ENCODE results near the gene YJEFN3. TPM values are rescaled to one million over a fixed set of nuclear protein-coding genes. Genes with fewer than 3 reads are reported as not detected.

Gene YJEFN3
- total RNA-seq, 1 experiment from 2014 or later = 6.1 TPM

GRCh38 chr19:19542507-19542906 is 13.8 kb downstream of the YJEFN3 start:
- H3K27ac ChIP-seq (ENCODE audit: low read length) = no peak overlapping the region
- in situ Hi-C loops (cut with HindIII; ENCODE audit: low pct_unique_long_range_greater_than_20kb, low sequenced_read_pairs) (no loop called here), intact Hi-C loops (cut with micrococcal nuclease; ENCODE audit: unreplicated experiment) (no loop called here)
- ATAC-seq (no peak), DNase-seq (ENCODE audit: low read depth, low spot score) (no peak)
- H3K4me3 ChIP-seq (ENCODE audit: low read depth in 2 of 2, low read length in 2 of 2) = no peak overlapping the region
- H3K9me3 ChIP-seq (ENCODE audit: control insufficient read depth, insufficient read depth, low read depth, low read length) = no peaks in the 10 kb centered on the region
- ChIA-PET CTCF (no interaction called here), POLR2A (no interaction called here)
- no peaks in the 10 kb centered on the region for H3K27me3 ChIP-seq (ENCODE audit: control insufficient read depth, insufficient read depth, low read length)
- TF ChIP-seq POLR2AphosphoS5 (IDR thresholded peaks at IDR 0.05; ENCODE audit: low read depth, low read length) (no peak), CTCF (IDR thresholded peaks at IDR 0.05) (no peak), SIN3A (IDR thresholded peaks at IDR 0.05; ENCODE audit: borderline replicate concordance, insufficient read depth, low read depth, low read length) (no peak), TCF7L2 (IDR thresholded peaks at IDR 0.05; ENCODE audit: low read depth, low read length) (no peak), REST (IDR thresholded peaks at IDR 0.05; ENCODE audit: insufficient read depth in 1 of 2, low read depth in 2 of 2, low read length in 1 of 2) (no peak)
- H3K36me3 ChIP-seq (ENCODE audit: control insufficient read depth, insufficient read depth, low read length) = no peaks in the 10 kb centered on the region
- BruUV-seq (replicated peaks) = no TSS peak
- H3K4me1 ChIP-seq (ENCODE audit: control insufficient read depth, insufficient read depth, low read length) = no peaks in the 10 kb centered on the region

GRCh38 chr19:19543101-19543500 is 14.4 kb downstream of the YJEFN3 start:
- Histone ChIP-seq H3K27ac (ENCODE audit: low read length) (no peak overlapping the region), H3K36me3 (ENCODE audit: control insufficient read depth, insufficient read depth, low read length) (no peaks in the 10 kb centered on the region), H3K4me3 (ENCODE audit: low read depth in 2 of 2, low read length in 2 of 2) (no peak overlapping the region), H3K27me3 (ENCODE audit: control insufficient read depth, insufficient read depth, low read length) (no peaks in the 10 kb centered on the region), H3K4me1 (ENCODE audit: control insufficient read depth, insufficient read depth, low read length) (no peaks in the 10 kb centered on the region), H3K9me3 (ENCODE audit: control insufficient read depth, insufficient read depth, low read depth, low read length) (no peaks in the 10 kb centered on the region)
- in situ Hi-C loops (cut with HindIII; ENCODE audit: low pct_unique_long_range_greater_than_20kb, low sequenced_read_pairs) = no loop called here
- POLR2A ChIA-PET = no interaction called here
- BruUV-seq (replicated peaks) = no TSS peak
- ATAC-seq (no peak), DNase-seq (ENCODE audit: low read depth, low spot score) (no peak)
- CTCF ChIA-PET = interaction anchor here (0.7 kb wide), 1 partner anchor 8 kb away, joined by 3 read pairs; no protein-coding TSS in a partner anchor
- intact Hi-C loops (cut with micrococcal nuclease; ENCODE audit: unreplicated experiment) = no loop called here
- TF ChIP-seq REST (IDR thresholded peaks at IDR 0.05; ENCODE audit: insufficient read depth in 1 of 2, low read depth in 2 of 2, low read length in 1 of 2) = no peak
- TF ChIP-seq SIN3A (IDR thresholded peaks at IDR 0.05; ENCODE audit: borderline replicate concordance, insufficient read depth, low read depth, low read length) = no peak
- no peak for TF ChIP-seq CTCF (IDR thresholded peaks at IDR 0.05)
- no peak for TF ChIP-seq POLR2AphosphoS5 (IDR thresholded peaks at IDR 0.05; ENCODE audit: low read depth, low read length)
- no peak for TF ChIP-seq TCF7L2 (IDR thresholded peaks at IDR 0.05; ENCODE audit: low read depth, low read length)
